ENCODE data around the gene STIM2. TPM values are rescaled to one million over a fixed set of nuclear protein-coding genes. Genes with fewer than 3 reads are reported as not detected.

STIM2 gene
- total RNA-seq, 4 donors from 2014 or later, result 9.6 to 12.2 (median 10.1) TPM

GRCh38 chr4:26815706-26816105 is 44.9 kb upstream of the STIM2 start:
- Histone ChIP-seq H3K27me3 (no peaks in the 10 kb centered on the region), H3K4me3 (no peak overlapping the region), H3K27ac (replicated peaks in 1 of 4) (peak overlapping the region in 1 of 4 donors; percentile 33), H3K9me3 (no peaks in the 10 kb centered on the region), H3K4me1 (peaks cover 0 to 15% (median 4%) of the 10 kb centered on the region in 4 donors), H3K36me3 (no peaks in the 10 kb centered on the region)
- no peak for TF ChIP-seq EP300 (IDR thresholded peaks at IDR 0.05)
- intact Hi-C loops (cut with DNase I), result no loop called here
- 85% methylated on average over 5 of the region's 5 CpGs for WGBS
- DNase-seq (ENCODE audit: extremely low spot score), result no peak

- no peaks in the 10 kb centered on the region for H3K27me3 ChIP-seq
- TF ChIP-seq POLR2AphosphoS5 (IDR thresholded peaks at IDR 0.05) (no peak), CTCF (IDR thresholded peaks at IDR 0.05) (no peak), EP300 (IDR thresholded peaks at IDR 0.05) (no peak), POLR2A (IDR thresholded peaks at IDR 0.05; ENCODE audit: low read depth) (no peak)
- 69% methylated on average over 4 of the region's 4 CpGs for WGBS
- no peaks in the 10 kb centered on the region for H3K9me3 ChIP-seq
- no peaks in the 10 kb centered on the region for H3K36me3 ChIP-seq
- no peak for DNase-seq (ENCODE audit: extremely low spot score)
- no peak overlapping the region for H3K4me3 ChIP-seq
- H3K4me1 ChIP-seq, result peaks cover 0 to 7% (median 2%) of the 10 kb centered on the region in 4 donors
- no peak overlapping the region for H3K27ac ChIP-seq (replicated peaks in 1 of 4)
- intact Hi-C loops (cut with DNase I), result no loop called here
Observed at GRCh38 chr4:26819026-26819425, 41.6 kb upstream of the STIM2 start.

GRCh38 chr4:26819478-26820095 is 41.1 kb upstream of the STIM2 start:
- TF ChIP-seq POLR2A (IDR thresholded peaks at IDR 0.05; ENCODE audit: low read depth) (no peak), POLR2AphosphoS5 (IDR thresholded peaks at IDR 0.05) (no peak), EP300 (IDR thresholded peaks at IDR 0.05) (no peak), CTCF (IDR thresholded peaks at IDR 0.05) (no peak)
- Histone ChIP-seq H3K36me3 (no peaks in the 10 kb centered on the region), H3K9me3 (no peaks in the 10 kb centered on the region), H3K4me1 (peaks cover 0 to 7% (median 2%) of the 10 kb centered on the region in 4 donors), H3K4me3 (no peak overlapping the region), H3K27me3 (no peaks in the 10 kb centered on the region), H3K27ac (replicated peaks in 1 of 4) (no peak overlapping the region)
- intact Hi-C loops (cut with DNase I), result no loop called here
- DNase-seq (ENCODE audit: extremely low spot score), result no peak
- WGBS, result 89% methylated on average over 3 of the region's 3 CpGs

GRCh38 chr4:26820346-26820745 is 40.3 kb upstream of the STIM2 start:
- Histone ChIP-seq H3K27me3 (no peaks in the 10 kb centered on the region), H3K4me3 (no peak overlapping the region), H3K36me3 (no peaks in the 10 kb centered on the region), H3K4me1 (peaks cover 0 to 7% (median 2%) of the 10 kb centered on the region in 4 donors), H3K9me3 (no peaks in the 10 kb centered on the region), H3K27ac (replicated peaks in 1 of 4) (no peak overlapping the region)
- TF ChIP-seq EP300 (IDR thresholded peaks at IDR 0.05) (no peak), CTCF (IDR thresholded peaks at IDR 0.05) (no peak), POLR2A (IDR thresholded peaks at IDR 0.05; ENCODE audit: low read depth) (no peak), POLR2AphosphoS5 (IDR thresholded peaks at IDR 0.05) (no peak)
- 94% methylated on average over 1 of the region's 1 CpG for WGBS
- DNase-seq (ENCODE audit: extremely low spot score), result no peak
- intact Hi-C loops (cut with DNase I), result no loop called here

GRCh38 chr4:26821031-26821430 is 39.6 kb upstream of the STIM2 start:
- Histone ChIP-seq H3K9me3 (no peaks in the 10 kb centered on the region), H3K27ac (replicated peaks in 1 of 4) (no peak overlapping the region)

More at GRCh38 chr4:26821031-26821430, 39.6 kb upstream of the STIM2 start:
- WGBS, result 95% methylated on average over 3 of the region's 3 CpGs
- no peak for DNase-seq (ENCODE audit: extremely low spot score)
- Histone ChIP-seq H3K4me3 (no peak overlapping the region), H3K27me3 (no peaks in the 10 kb centered on the region), H3K4me1 (peaks cover 0 to 4% (median under 1%) of the 10 kb centered on the region in 4 donors), H3K36me3 (no peaks in the 10 kb centered on the region)
- intact Hi-C loops (cut with DNase I), result no loop called here
- TF ChIP-seq POLR2AphosphoS5 (IDR thresholded peaks at IDR 0.05) (no peak), POLR2A (IDR thresholded peaks at IDR 0.05; ENCODE audit: low read depth) (no peak), CTCF (IDR thresholded peaks at IDR 0.05) (no peak), EP300 (IDR thresholded peaks at IDR 0.05) (no peak)

Measured in esophagus muscularis mucosa (tissue), 4 donors.